Uterus (tissue), 2 donors: ENCODE measurements around the gene IGFBP6.

ENCODE experiments used
- CTCF ChIP-seq, 4 experiments: fragments of 200-600 bp in 2 of 4; fragments of 450-650 bp in 2 of 4; sonication (generic) in 2 of 4; IDR thresholded peaks; one replicate each; pipeline ENCODE4 v1.5.1; 2016 to 2019; ENCODE audit warnings: antibody characterized with exemption in 4 of 4, mild to moderate bottlenecking in 2 of 4, moderate library complexity in 1 of 4
- POLR2A ChIP-seq, 2 donors: fragments of 450-650 bp; IDR thresholded peaks; one replicate each; pipeline ENCODE4 v1.6.1; 2016; ENCODE audit warnings: antibody characterized with exemption in 2 of 2, mild to moderate bottlenecking in 1 of 2, moderate library complexity in 1 of 2

DNA sequence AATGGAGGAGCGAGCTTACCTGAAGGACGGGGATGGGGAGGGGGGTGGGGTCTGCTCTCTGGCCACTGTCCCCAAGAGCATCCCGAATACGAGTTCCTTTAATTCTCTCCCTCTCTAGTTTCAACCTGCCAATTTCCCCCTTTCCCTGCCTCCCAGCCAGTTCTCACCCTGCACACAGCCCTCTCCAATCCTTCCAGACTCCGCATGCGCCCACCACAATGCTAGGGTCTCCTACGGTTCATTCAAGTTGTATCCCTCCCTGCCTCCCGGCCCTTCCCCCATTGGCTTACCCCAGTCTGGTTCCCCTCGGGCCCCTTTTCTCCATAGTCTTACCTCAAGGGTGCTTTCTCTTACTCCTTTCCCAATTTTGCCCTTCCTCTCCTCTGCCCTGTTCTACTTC, 708 bp upstream of the IGFBP6 start:
- no peak for TF ChIP-seq CTCF (IDR thresholded peaks at IDR 0.05)
- TF ChIP-seq POLR2A (IDR thresholded peaks at IDR 0.05) = no peak
